GM10847 (cell line): ENCODE measurements around the gene TTC6.

ENCODE experiments used
- POLR2A ChIP-seq: IDR thresholded peaks from 2 replicates; pipeline ENCODE4 v1.6.1; 2011; ENCODE audit not compliant: insufficient read length; ENCODE audit errors: extremely low read depth

The TTC6 gene

GRCh38 chr14:37583358-37584210 is 11.8 kb upstream of the TTC6 start:
- no peak for TF ChIP-seq POLR2A

- TF ChIP-seq POLR2A: no peak
These were observed 11.0 kb upstream of the TTC6 start for GRCh38 chr14:37584211-37585100.

GRCh38 chr14:37585101-37585511 is 10.3 kb upstream of the TTC6 start:
- TF ChIP-seq POLR2A: no peak

GRCh38 chr14:37585971-37586796 is 9.2 kb upstream of the TTC6 start:
- no peak for TF ChIP-seq POLR2A

- TF ChIP-seq POLR2A: no peak
These were observed 8.7 kb upstream of the TTC6 start for GRCh38 chr14:37586797-37587130.

- no peak for TF ChIP-seq POLR2A
These were observed 8.2 kb upstream of the TTC6 start for GRCh38 chr14:37587131-37587803.

- no peak for TF ChIP-seq POLR2A
These were observed 7.4 kb upstream of the TTC6 start for GRCh38 chr14:37587881-37588666.

GRCh38 chr14:37588667-37588955 is 6.8 kb upstream of the TTC6 start:
- no peak for TF ChIP-seq POLR2A

- TF ChIP-seq POLR2A: no peak
These were observed 6.3 kb upstream of the TTC6 start for GRCh38 chr14:37588956-37589714.

- no peak for TF ChIP-seq POLR2A
These were observed 5.6 kb upstream of the TTC6 start for GRCh38 chr14:37589715-37590427.

- no peak for TF ChIP-seq POLR2A
These were observed 4.8 kb upstream of the TTC6 start for GRCh38 chr14:37590428-37591139.

GRCh38 chr14:37591311-37591940 is 4.0 kb upstream of the TTC6 start:
- no peak for TF ChIP-seq POLR2A
